AG04449 (cell line): ENCODE results near the gene GSX2.

Experiments
- CTCF ChIA-PET: fragments of 350-600 bp; formaldehyde crosslinking; extraction: SDS; loops from one replicate; lab custom pipeline; 2021; ENCODE audit warnings: antibody characterized with exemption; lab: Yijun Ruan, JAX
- POLR2A ChIA-PET: fragments of 400-600, 350-600 bp; formaldehyde crosslinking; extraction: SDS; loops from one replicate; lab custom pipeline; 2020; ENCODE audit warnings: antibody characterized with exemption, inconsistent platforms; lab: Yijun Ruan, JAX
- DNase-seq: peaks from one replicate; pipeline ENCODE4 v3.0.0-alpha.2; 2010; ENCODE audit warnings: low read depth, low spot score
- H3K4me3 ChIP-seq: 2 replicates; pipeline ENCODE4 v1.5.1; 2011; ENCODE audit warnings: low read depth, mild to moderate bottlenecking, control low read depth, low read length
- TF ChIP-seq, protein P1 (sequence below): IDR thresholded peaks from one replicate; pipeline ENCODE4 v1.5.1; 2011; ENCODE audit warnings: mild to moderate bottlenecking, moderate library complexity, low read length, control low read depth, inconsistent platforms; ENCODE audit not compliant: insufficient read depth; ENCODE audit errors: missing control alignments

Gene GSX2

DNA sequence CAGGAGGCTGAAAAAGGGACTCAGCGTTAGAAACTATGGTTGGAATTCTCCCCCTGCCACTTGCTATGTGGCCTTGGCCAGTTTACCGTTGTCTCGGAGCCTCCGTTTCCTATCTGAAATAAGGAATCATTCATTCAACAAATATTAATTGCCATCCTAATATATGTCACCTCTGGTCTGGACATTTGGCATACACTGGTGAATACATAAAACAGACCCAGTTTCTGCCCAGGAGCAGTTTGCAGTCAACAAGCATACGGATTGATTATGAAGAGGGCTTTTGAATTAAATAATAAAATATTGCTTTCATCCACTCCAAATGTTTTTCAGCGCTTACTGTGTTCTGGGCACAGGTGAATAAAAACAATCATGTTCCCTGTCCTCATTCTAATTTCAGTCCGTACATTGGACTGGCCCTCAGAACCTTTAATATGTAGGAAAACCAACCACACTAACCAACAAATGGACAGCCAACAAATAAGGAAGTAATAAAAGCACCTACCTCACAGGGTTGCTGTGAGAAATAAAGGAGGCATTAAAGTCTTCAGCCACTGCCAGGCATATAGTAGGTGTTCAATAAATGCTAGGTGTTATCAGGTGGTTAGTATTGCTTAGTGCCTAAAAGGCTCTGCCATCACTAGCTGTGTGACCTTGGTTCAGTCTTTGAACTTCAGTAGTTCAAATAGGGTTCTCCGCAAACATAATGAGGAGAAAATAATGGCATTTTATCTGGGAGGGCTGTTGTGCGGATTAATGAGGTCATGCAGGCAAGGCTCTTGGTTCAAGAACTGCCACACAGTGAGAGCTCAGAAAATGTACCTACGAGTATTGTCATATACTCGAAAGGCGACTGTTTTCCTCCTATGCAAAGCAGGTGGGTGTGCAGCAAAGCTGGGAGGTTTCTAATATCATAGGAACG lies 7.3 kb upstream of the GSX2 start:
- peak overlapping the region; percentile 73 for H3K4me3 ChIP-seq
- DNase-seq = no peak
- CTCF ChIA-PET = no interaction called here
- POLR2A ChIA-PET = interaction anchor here (0.6 kb wide), 1 partner anchor 30 kb away, joined by 3 read pairs; no protein-coding TSS in a partner anchor
- TF ChIP-seq, protein P1, sequence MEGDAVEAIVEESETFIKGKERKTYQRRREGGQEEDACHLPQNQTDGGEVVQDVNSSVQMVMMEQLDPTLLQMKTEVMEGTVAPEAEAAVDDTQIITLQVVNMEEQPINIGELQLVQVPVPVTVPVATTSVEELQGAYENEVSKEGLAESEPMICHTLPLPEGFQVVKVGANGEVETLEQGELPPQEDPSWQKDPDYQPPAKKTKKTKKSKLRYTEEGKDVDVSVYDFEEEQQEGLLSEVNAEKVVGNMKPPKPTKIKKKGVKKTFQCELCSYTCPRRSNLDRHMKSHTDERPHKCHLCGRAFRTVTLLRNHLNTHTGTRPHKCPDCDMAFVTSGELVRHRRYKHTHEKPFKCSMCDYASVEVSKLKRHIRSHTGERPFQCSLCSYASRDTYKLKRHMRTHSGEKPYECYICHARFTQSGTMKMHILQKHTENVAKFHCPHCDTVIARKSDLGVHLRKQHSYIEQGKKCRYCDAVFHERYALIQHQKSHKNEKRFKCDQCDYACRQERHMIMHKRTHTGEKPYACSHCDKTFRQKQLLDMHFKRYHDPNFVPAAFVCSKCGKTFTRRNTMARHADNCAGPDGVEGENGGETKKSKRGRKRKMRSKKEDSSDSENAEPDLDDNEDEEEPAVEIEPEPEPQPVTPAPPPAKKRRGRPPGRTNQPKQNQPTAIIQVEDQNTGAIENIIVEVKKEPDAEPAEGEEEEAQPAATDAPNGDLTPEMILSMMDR = no peak

DNA sequence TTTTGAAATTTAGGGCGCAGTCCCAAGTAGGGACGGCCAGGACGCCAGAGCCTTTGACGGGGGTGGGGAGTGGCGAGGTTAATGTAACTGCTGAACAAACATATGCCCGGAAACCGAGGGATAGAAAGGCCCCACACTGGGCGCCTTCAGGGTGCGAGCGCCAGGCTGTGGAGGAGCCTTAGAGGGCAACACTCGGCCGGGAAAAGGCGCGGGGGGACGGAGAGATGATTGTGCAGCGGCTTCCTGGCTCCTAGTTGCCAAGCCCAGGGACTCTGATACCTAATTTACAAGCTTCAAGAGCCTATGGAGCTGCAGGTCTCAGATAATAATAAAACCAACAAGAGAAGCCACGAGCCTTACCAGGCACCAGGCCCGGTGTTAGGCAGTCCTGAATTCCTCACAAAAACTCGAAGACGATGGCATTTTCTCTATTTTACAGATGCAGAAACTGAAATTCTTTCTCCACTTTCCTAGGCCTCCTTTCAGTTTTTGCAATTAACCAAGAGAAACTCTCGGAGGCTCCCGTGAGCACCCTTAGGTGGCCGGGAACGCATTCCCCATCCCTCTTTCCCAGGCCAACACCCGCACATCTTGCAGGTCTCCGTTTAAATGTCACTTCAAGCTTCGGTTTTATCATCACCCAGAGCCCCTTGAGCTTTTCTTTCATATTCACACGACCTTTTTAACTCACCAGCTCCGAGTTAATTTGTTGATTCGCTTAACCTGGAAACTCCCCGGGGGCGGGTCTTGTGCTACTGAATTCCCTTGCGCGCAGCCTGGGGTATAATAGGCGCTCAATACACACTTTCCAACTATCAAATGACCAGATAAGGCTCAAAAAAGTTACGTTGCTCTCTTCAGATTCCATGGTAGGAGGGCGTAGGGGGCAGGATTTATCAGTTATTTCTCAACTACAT lies 6.4 kb upstream of the GSX2 start:
- DNase-seq = no peak
- CTCF ChIA-PET = interaction anchor here (1.4 kb wide), 1 partner anchor 140 kb away, joined by 3 read pairs; no protein-coding TSS in a partner anchor
- H3K4me3 ChIP-seq = no peak overlapping the region
- POLR2A ChIA-PET = no interaction called here
- TF ChIP-seq, protein P1 = no peak

DNA sequence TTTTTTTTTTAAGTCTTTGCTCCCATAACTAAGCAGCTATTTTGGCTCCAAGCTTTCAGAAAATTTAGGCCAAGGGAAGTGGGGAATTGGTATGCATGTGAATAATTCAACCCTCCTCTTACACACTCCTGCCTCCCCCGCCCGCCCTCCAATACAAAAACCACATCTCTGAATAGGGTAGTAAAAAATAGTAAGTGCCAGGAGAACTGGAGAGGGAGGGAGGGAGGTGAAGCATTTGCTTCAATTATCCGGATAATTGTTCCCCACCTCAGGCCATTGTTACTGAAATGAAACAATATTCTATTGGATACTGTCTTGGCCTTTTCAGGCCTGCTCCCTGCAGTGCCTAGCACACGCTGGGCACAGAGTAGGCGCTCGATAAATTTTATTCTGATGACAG lies 5.5 kb upstream of the GSX2 start:
- ChIA-PET POLR2A (no interaction called here), CTCF (interaction anchor here (1.4 kb wide), 1 partner anchor 139 kb away, joined by 3 read pairs; no protein-coding TSS in a partner anchor)
- no peak for DNase-seq
- TF ChIP-seq, protein P1 = no peak
- no peak overlapping the region for H3K4me3 ChIP-seq

DNA sequence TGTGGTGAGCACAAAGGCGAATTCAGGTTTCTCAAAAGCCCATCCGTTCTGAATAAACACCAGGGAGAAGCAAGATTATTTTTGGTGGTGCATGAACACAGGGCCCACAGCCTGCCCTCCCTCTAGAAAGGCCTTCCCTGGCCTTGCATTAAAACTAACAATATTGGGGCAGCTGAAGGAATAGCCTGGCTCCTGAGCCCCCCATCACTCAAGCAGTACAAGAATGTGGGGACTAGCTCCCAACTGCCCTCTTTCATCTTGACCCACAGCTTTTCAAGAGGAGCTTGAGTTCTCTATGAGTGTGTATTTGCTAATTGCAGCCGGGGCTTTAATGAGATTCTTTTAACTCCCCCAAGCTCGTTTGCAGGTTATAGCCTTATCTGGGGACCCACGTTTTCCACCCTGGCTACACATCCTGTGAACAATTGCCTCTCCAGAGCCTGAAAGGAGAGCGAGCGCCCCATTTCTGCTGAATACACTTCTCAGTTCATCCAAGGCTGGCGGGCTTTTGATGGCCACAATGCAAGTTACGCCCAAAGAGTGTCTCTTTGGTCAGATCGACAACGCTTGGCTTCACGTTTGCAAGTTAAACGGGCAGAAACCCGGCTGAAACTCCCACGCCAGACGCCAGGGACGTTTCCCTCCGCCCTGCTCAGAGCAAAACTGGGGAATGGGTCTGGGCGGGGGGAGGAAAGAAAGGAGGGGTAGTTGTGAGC lies 4.7 kb upstream of the GSX2 start:
- CTCF ChIA-PET = interaction anchor here (1.4 kb wide), 1 partner anchor 139 kb away, joined by 3 read pairs; no protein-coding TSS in a partner anchor
- POLR2A ChIA-PET = no interaction called here
- H3K4me3 ChIP-seq = no peak overlapping the region
- TF ChIP-seq, protein P1 = no peak
- DNase-seq = no peak

GRCh38 chr4:54096295-54096962 lies 3.5 kb upstream of the GSX2 start:
- no peak for DNase-seq
- CTCF ChIA-PET = interaction anchor here (0.9 to 1.5 kb wide), 5 partner anchors 11 to 168 kb away, joined by 3 to 6 read pairs (median 3); no protein-coding TSS in a partner anchor
- POLR2A ChIA-PET = no interaction called here
- TF ChIP-seq, protein P1 = no peak
- no peak overlapping the region for H3K4me3 ChIP-seq
